MCF 10A (cell line): ENCODE data around the gene CKAP2L. TPM values are rescaled to one million over a fixed set of nuclear protein-coding genes. Genes with fewer than 3 reads are reported as not detected.

Experiments
- BruUV-seq: library from RNA; stranded (reverse); fragments of 400-500 nt; replicated peaks from 2 replicates; lab custom pipeline; 2021; lab: Mats Ljungman, UMichigan
- CTCF ChIA-PET: fragments of 300-600 bp; sonication (Branson Sonifier 250); formaldehyde crosslinking; extraction: SDS; loops from one replicate; lab custom pipeline; 2021; ENCODE audit warnings: antibody characterized with exemption, inconsistent platforms; lab: Yijun Ruan, JAX
- POLR2A ChIA-PET: fragments of 300-600, 350-650 bp; sonication (Branson Sonifier 250); formaldehyde crosslinking; extraction: SDS; loops from one replicate; lab custom pipeline; 2020; ENCODE audit warnings: antibody characterized with exemption, inconsistent platforms; lab: Yijun Ruan, JAX
- DNase-seq: peaks from one replicate; pipeline ENCODE4 v3.0.0-alpha.2; 2018; ENCODE audit not compliant: unreplicated experiment
- H3K27ac Mint-ChIP-seq: one replicate; pipeline ENCODE4 v1.8.0; 2022; ENCODE audit warnings: mild to moderate bottlenecking, low read depth, mixed read lengths; ENCODE audit not compliant: unreplicated experiment
- H3K27me3 Mint-ChIP-seq: one replicate; pipeline ENCODE4 v1.8.0; 2022; ENCODE audit warnings: mixed read lengths; ENCODE audit not compliant: insufficient read depth, unreplicated experiment
- H3K36me3 Mint-ChIP-seq: one replicate; pipeline ENCODE4 v1.8.0; 2022; ENCODE audit warnings: mild to moderate bottlenecking, moderate library complexity, mixed read lengths; ENCODE audit not compliant: insufficient read depth, unreplicated experiment
- H3K4me1 Mint-ChIP-seq: one replicate; pipeline ENCODE4 v1.8.0; 2022; ENCODE audit warnings: mixed read lengths; ENCODE audit not compliant: insufficient read depth, unreplicated experiment
- H3K4me3 Mint-ChIP-seq: one replicate; pipeline ENCODE4 v1.8.0; 2022; ENCODE audit warnings: mild to moderate bottlenecking, moderate library complexity, mixed read lengths; ENCODE audit not compliant: unreplicated experiment
- H3K9me3 Mint-ChIP-seq: one replicate; pipeline ENCODE4 v1.8.0; 2022; ENCODE audit warnings: mixed read lengths; ENCODE audit not compliant: unreplicated experiment
- CTCF ChIP-seq: fragments of 200-600 bp; IDR thresholded peaks from one replicate; pipeline ENCODE4 v1.8.0; 2022; ENCODE audit warnings: antibody characterized with exemption, mild to moderate bottlenecking; ENCODE audit not compliant: unreplicated experiment
- intact Hi-C: fragments of 100-400 bp; cut with micrococcal nuclease; formaldehyde crosslinking; loops from 2 replicates; pipeline ENCODE4 v1.14.1; 2022
- total RNA-seq: library from RNA; stranded (reverse); gene quantifications from 2 replicates; pipeline ENCODE4 v1.2.3, GENCODE V29; 2022

The CKAP2L gene
- total RNA-seq, 1 experiment from 2014 or later = 21.6 TPM

GRCh38 chr2:112758711-112759110, 5.7 kb downstream of the CKAP2L start:
- ChIA-PET CTCF (interaction anchor here (0.6 kb wide), 1 partner anchor 186 kb away, joined by 3 read pairs; no protein-coding TSS in a partner anchor), POLR2A (no interaction called here)
- TF ChIP-seq CTCF = no peak
- Mint-ChIP-seq H3K27ac (peak overlapping the region; percentile 23), H3K36me3 (peaks cover 22% of the 10 kb centered on the region), H3K9me3 (no peaks in the 10 kb centered on the region), H3K27me3 (no peaks in the 10 kb centered on the region), H3K4me1 (peaks cover 43% of the 10 kb centered on the region), H3K4me3 (no peak overlapping the region)
- DNase-seq = no peak
- intact Hi-C loops = no loop called here
- no TSS peak for BruUV-seq

GRCh38 chr2:112757265-112757664, 7.1 kb downstream of the CKAP2L start:
- CTCF ChIA-PET = no interaction called here
- no peak overlapping the region for H3K4me3 Mint-ChIP-seq
- H3K27me3 Mint-ChIP-seq = no peaks in the 10 kb centered on the region
- no peaks in the 10 kb centered on the region for H3K9me3 Mint-ChIP-seq
- DNase-seq = peak; percentile 45
- peak overlapping the region; percentile 23 for H3K27ac Mint-ChIP-seq
- no TSS peak for BruUV-seq
- H3K36me3 Mint-ChIP-seq = peaks cover 22% of the 10 kb centered on the region
- POLR2A ChIA-PET = interaction anchor here (1.0 kb wide), 1 partner anchor 47 kb away, joined by 3 read pairs; no protein-coding TSS in a partner anchor
- intact Hi-C loops = no loop called here
- H3K4me1 Mint-ChIP-seq = peaks cover 31% of the 10 kb centered on the region
- no peak for TF ChIP-seq CTCF

GRCh38 chr2:112756207-112756606, 8.2 kb downstream of the CKAP2L start:
- intact Hi-C loops = no loop called here
- Mint-ChIP-seq H3K27ac (peak overlapping the region; percentile 65), H3K27me3 (no peaks in the 10 kb centered on the region), H3K9me3 (no peaks in the 10 kb centered on the region), H3K36me3 (peaks cover 21% of the 10 kb centered on the region), H3K4me3 (no peak overlapping the region), H3K4me1 (peaks cover 24% of the 10 kb centered on the region)
- DNase-seq = no peak
- BruUV-seq = no TSS peak
- POLR2A ChIA-PET = interaction anchor here (1.0 kb wide), 1 partner anchor 28 kb away, joined by 4 read pairs; the partner anchor contains the start of gene IL1A
- CTCF ChIA-PET = interaction anchor here (0.6 to 11.0 kb wide), 5 partner anchors 19 to 203 kb away, joined by 3 to 268 read pairs (median 4); no protein-coding TSS in a partner anchor
- TF ChIP-seq CTCF = no peak

GRCh38 chr2:112755444-112755843, 9.0 kb downstream of the CKAP2L start:
- BruUV-seq = no TSS peak
- no peak overlapping the region for H3K4me3 Mint-ChIP-seq
- no peak for DNase-seq
- CTCF ChIA-PET = interaction anchor here (0.9 to 11.0 kb wide), 7 partner anchors 13 to 204 kb away, joined by 3 to 268 read pairs (median 5); no protein-coding TSS in a partner anchor
- no peaks in the 10 kb centered on the region for H3K9me3 Mint-ChIP-seq
- POLR2A ChIA-PET = interaction anchor here (0.7 to 1.2 kb wide), 3 partner anchors 29 to 131 kb away, joined by 3 to 5 read pairs (median 4); partner anchors contain the start of gene IL1A
- H3K36me3 Mint-ChIP-seq = peaks cover 15% of the 10 kb centered on the region
- H3K27me3 Mint-ChIP-seq = no peaks in the 10 kb centered on the region
- H3K4me1 Mint-ChIP-seq = peaks cover 26% of the 10 kb centered on the region
- intact Hi-C loops = no loop called here
- peak overlapping the region; percentile 65 for H3K27ac Mint-ChIP-seq
- TF ChIP-seq CTCF = no peak
